Immature natural killer cell (primary cell): ENCODE data around the gene ZNF235. TPM values are rescaled to one million over a fixed set of nuclear protein-coding genes. Genes with fewer than 3 reads are reported as not detected.
"Not testable (repeated sequence)": the region's sequence is repeated elsewhere in the genome, so short reads cannot be mapped to it uniquely, and the experiment has no call there.

ENCODE experiments used
- DNase-seq, 3 donors: peaks; one replicate each; pipeline ENCODE4 v3.0.0; 2022; ENCODE audit warnings: mixed read lengths in 1 of 3
- H3K27ac Mint-ChIP-seq, 6 donors: one replicate each; pipeline ENCODE4 v1.8.0; 2020; ENCODE audit warnings: mixed read lengths in 6 of 6, mild to moderate bottlenecking in 5 of 6, inconsistent platforms in 4 of 6, moderate library complexity in 3 of 6
- H3K27me3 Mint-ChIP-seq, 3 donors: one replicate each; pipeline ENCODE4 v1.8.0; 2020 to 2021; ENCODE audit warnings: low read depth in 3 of 3, mild to moderate bottlenecking in 3 of 3, mixed read lengths in 3 of 3, moderate library complexity in 3 of 3, inconsistent platforms in 1 of 3
- H3K36me3 Mint-ChIP-seq, 3 donors: one replicate each; pipeline ENCODE4 v1.8.0; 2020; ENCODE audit warnings: mixed read lengths in 3 of 3, inconsistent platforms in 2 of 3, mild to moderate bottlenecking in 2 of 3
- H3K4me1 Mint-ChIP-seq, 2 donors: one replicate each; pipeline ENCODE4 v1.8.0; 2020; ENCODE audit warnings: inconsistent platforms in 2 of 2, mild to moderate bottlenecking in 2 of 2, mixed read lengths in 2 of 2, moderate library complexity in 1 of 2
- H3K4me3 Mint-ChIP-seq, 5 donors: one replicate each; pipeline ENCODE4 v1.8.0; 2020; ENCODE audit warnings: mild to moderate bottlenecking in 5 of 5, mixed read lengths in 5 of 5, inconsistent platforms in 3 of 5, moderate library complexity in 3 of 5
- H3K9me3 Mint-ChIP-seq, 6 donors: one replicate each; pipeline ENCODE4 v1.8.0; 2020; ENCODE audit warnings: mild to moderate bottlenecking in 6 of 6, mixed read lengths in 6 of 6, inconsistent platforms in 4 of 6, moderate library complexity in 3 of 6
- polyA plus RNA-seq, 3 donors: library from polyadenylated mRNA; unstranded; fragments of 300-500 nt; fragmentation: Illumina TruSeq; gene quantifications; one replicate each; pipeline ENCODE4 v1.2.3, GENCODE V29; 2021

The ZNF235 gene
- polyA plus RNA-seq, 3 donors from 2014 or later, result 1.3 to 1.8 (median 1.6) TPM

DNA sequence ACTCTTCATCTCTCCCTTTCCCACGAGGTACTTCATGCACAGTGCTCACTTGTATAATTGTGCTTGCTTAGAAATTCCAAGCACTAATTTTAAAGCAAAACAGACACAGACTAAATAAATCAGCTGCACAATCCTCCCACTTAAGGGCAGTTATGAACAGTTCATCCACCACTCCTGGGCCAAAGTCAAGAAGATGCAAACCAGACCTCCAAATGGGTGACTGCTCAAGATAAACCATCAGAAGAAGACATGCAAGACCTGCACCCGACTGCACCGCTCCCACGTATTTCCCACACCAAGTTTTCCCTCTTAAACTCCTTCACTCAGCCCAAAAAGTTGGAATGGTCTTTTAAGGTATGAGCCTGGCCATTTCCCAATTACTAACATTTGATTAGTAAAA lies 19.9 kb downstream of the ZNF235 start:
- Mint-ChIP-seq H3K4me3 (no peak overlapping the region), H3K9me3 (peaks cover 56 to 97% (median 91%) of the 10 kb centered on the region in 6 donors), H3K4me1 (no peaks in the 10 kb centered on the region), H3K27ac (no peak overlapping the region), H3K27me3 (peaks cover 0 to 9% (median 0%) of the 10 kb centered on the region in 3 donors), H3K36me3 (peaks cover 43 to 58% (median 56%) of the 10 kb centered on the region in 3 donors)
- DNase-seq, result no peak

DNA sequence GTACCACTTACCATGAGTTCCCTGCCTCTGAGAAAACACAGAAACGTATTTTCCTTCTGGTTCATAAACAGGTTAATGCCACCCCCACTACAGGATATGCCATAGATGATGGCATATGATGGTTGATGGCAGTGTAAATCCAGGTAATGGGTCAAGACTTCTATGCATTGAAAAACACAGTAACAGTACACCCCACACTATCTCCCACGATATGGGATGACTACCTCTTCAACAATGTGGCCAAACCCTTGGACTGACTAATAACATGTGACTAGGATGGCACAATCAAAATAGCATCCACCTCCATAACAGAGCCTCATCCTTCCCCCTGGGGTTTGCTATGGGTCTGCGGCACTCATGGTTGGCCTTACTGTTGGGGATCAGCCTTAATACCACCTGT lies 22.0 kb downstream of the ZNF235 start:
- peaks cover 0 to 4% (median 3%) of the 10 kb centered on the region in 3 donors for H3K27me3 Mint-ChIP-seq
- peaks cover 51 to 97% (median 89%) of the 10 kb centered on the region in 6 donors for H3K9me3 Mint-ChIP-seq
- no peak for DNase-seq
- H3K4me3 Mint-ChIP-seq, result no peak overlapping the region
- no peaks in the 10 kb centered on the region for H3K4me1 Mint-ChIP-seq
- no peak overlapping the region for H3K27ac Mint-ChIP-seq
- peaks cover 33 to 47% (median 46%) of the 10 kb centered on the region in 3 donors for H3K36me3 Mint-ChIP-seq

GRCh38 chr19:44280916-44281315 lies 23.9 kb downstream of the ZNF235 start:
- Mint-ChIP-seq H3K27ac (no peak overlapping the region), H3K4me1 (no peaks in the 10 kb centered on the region), H3K4me3 (no peak overlapping the region), H3K27me3 (peaks cover 0 to 4% (median 3%) of the 10 kb centered on the region in 3 donors), H3K36me3 (peaks cover 33 to 45% (median 42%) of the 10 kb centered on the region in 3 donors), H3K9me3 (peaks cover 47 to 97% (median 84%) of the 10 kb centered on the region in 6 donors)
- no peak for DNase-seq

- Mint-ChIP-seq H3K27ac (no peak overlapping the region), H3K36me3 (peaks cover 50 to 58% (median 51%) of the 10 kb centered on the region in 3 donors), H3K9me3 (peaks cover 46 to 97% (median 84%) of the 10 kb centered on the region in 6 donors), H3K4me1 (no peaks in the 10 kb centered on the region), H3K27me3 (peaks cover 0 to 3% (median 2%) of the 10 kb centered on the region in 3 donors), H3K4me3 (no peak overlapping the region)
- no peak for DNase-seq
Observed at GRCh38 chr19:44278181-44278690, 26.6 kb downstream of the ZNF235 start.

DNA sequence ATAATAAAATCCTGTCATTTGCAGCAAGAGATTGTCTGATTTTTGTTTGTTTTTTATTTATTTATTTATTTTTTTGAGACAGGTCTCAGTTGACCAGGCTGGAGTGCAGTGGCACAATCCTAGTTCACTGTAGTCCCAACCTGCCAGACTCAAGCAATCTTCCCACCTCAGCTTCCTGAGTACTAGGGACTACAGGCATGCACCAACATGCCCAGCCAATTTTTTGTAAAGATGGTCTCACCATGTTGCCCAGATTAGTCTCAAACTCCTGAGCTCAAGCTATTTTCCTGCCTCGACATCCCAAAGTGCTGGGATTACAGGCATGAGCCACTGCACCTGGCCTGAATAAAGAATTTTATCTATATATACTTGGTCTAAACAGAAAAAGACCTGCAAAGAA lies 27.5 kb downstream of the ZNF235 start:
- DNase-seq, result no peak
- H3K4me1 Mint-ChIP-seq, result no peaks in the 10 kb centered on the region
- H3K9me3 Mint-ChIP-seq, result peaks cover 47 to 97% (median 83%) of the 10 kb centered on the region in 6 donors
- peaks cover 0 to 3% (median 2%) of the 10 kb centered on the region in 3 donors for H3K27me3 Mint-ChIP-seq
- H3K27ac Mint-ChIP-seq, result no peak overlapping the region
- H3K36me3 Mint-ChIP-seq, result peaks cover 52 to 59% (median 58%) of the 10 kb centered on the region in 3 donors
- H3K4me3 Mint-ChIP-seq, result no peak overlapping the region

GRCh38 chr19:44260695-44261446 lies 44.0 kb downstream of the ZNF235 start:
- peaks cover 10 to 27% (median 19%) of the 10 kb centered on the region in 3 donors for H3K36me3 Mint-ChIP-seq
- H3K4me3 Mint-ChIP-seq, result peak overlapping the region in 4 of 5 donors; percentile 51 to 82 (median 70)
- H3K4me1 Mint-ChIP-seq, result peaks cover 10 to 11% of the 10 kb centered on the region in 2 donors
- no peak for DNase-seq
- peaks cover 0 to 4% (median 0%) of the 10 kb centered on the region in 3 donors for H3K27me3 Mint-ChIP-seq
- H3K9me3 Mint-ChIP-seq, result peaks cover 36 to 90% (median 70%) of the 10 kb centered on the region in 6 donors
- H3K27ac Mint-ChIP-seq, result no peak overlapping the region

GRCh38 chr19:44260343-44260681 lies 44.5 kb downstream of the ZNF235 start:
- Mint-ChIP-seq H3K4me1 (peaks cover 10 to 11% of the 10 kb centered on the region in 2 donors), H3K9me3 (peaks cover 42 to 90% (median 72%) of the 10 kb centered on the region in 6 donors), H3K4me3 (peak overlapping the region; percentile 51 to 82 (median 63)), H3K27ac (no peak overlapping the region), H3K36me3 (peaks cover 15 to 27% (median 21%) of the 10 kb centered on the region in 3 donors), H3K27me3 (peaks cover 0 to 4% (median 0%) of the 10 kb centered on the region in 3 donors)
- no peak for DNase-seq

DNA sequence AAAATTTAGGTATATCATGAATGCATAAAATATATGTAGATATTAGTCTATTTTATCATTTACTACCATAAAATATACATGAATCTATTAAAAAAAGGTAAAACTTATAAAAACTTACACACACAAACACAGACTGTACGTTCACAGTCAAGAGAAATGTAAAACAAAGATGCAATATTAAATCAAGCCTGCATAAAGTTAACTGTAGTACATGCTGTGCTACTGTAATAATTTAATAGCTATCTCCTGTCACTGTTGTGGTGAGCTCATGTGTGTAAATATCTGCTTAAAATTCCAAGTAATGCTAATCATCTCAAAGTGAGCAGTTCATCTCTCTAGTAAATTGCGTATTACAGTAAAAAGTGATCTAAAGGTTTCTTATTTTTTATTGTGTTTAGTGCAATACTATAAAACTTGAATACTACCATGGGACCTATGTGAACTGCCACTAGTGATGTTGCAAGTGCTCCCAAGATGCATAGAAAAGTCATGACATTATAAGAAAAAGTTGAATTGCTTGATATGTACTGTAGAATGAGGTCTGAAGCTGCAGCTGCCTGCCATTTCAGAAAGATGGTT lies 45.9 kb downstream of the ZNF235 start:
- Mint-ChIP-seq H3K4me3 (peak overlapping the region in 2 of 5 donors; percentile 6 to 51), H3K27ac (no peak overlapping the region), H3K27me3 (peaks cover 0 to 4% (median 0%) of the 10 kb centered on the region in 3 donors), H3K9me3 (peaks cover 53 to 90% (median 77%) of the 10 kb centered on the region in 6 donors), H3K4me1 (peaks cover 10 to 11% of the 10 kb centered on the region in 2 donors), H3K36me3 (peaks cover 20 to 37% (median 31%) of the 10 kb centered on the region in 3 donors)
- no peak for DNase-seq

DNA sequence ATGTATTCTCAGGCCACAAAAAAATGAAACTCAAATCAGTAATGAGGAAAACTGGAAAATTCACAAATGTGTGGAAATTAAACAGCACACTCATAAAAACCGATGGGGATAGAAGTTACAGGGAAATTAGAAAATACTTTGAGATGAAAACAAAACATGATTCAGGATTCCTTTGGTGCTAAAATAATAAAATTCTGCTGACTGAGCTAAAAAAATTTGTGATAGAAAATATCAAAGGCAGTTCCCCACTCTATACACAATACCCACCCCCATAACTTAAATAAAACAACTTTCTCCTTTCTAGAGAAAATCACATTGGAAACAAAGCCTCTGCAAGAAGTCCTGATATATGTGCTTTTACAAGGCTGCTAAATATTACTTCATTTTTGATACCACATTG lies 46.7 kb downstream of the ZNF235 start:
- H3K4me1 Mint-ChIP-seq, result peaks cover 10 to 11% of the 10 kb centered on the region in 2 donors
- H3K36me3 Mint-ChIP-seq, result peaks cover 22 to 42% (median 36%) of the 10 kb centered on the region in 3 donors
- H3K4me3 Mint-ChIP-seq, result no peak overlapping the region
- H3K27ac Mint-ChIP-seq, result no peak overlapping the region
- H3K9me3 Mint-ChIP-seq, result peaks cover 53 to 90% (median 82%) of the 10 kb centered on the region in 6 donors
- H3K27me3 Mint-ChIP-seq, result peaks cover 0 to 4% (median 0%) of the 10 kb centered on the region in 3 donors
- no peak for DNase-seq

DNA sequence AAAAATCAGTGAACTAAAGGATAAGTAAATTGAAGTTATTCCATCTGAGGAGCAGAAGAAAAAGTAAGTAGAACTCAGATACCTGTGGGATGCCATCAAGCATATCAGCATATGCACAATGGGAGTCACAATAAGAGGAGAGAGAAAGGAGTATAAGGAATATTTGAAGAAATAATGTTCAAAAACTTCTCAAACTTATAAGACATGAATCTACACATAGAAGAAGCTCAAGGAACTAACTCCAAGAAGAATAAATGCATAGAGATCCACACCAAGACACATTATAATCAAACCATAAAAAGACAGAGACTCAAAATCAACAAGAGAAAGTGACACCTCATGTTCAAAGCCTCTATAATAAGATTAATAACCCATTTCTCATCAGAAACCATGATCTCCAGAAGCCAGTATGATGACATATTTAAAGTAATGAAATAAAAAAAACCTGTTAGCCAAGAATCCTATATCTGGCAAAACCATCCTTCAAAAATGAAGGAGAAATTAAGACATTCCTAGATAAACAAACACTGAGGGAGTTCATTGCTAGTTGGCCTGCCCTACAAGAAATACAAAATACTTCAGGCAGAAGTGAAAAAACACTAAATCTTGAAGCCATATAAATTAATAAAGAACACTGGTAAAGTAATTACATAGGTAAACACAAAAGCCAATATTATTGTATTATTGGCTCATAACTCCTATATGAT lies 49.0 kb downstream of the ZNF235 start:
- H3K27ac Mint-ChIP-seq, result no peak overlapping the region
- H3K27me3 Mint-ChIP-seq, result peaks cover 0 to 2% (median 1%) of the 10 kb centered on the region in 3 donors
- no peak overlapping the region for H3K4me3 Mint-ChIP-seq
- H3K4me1 Mint-ChIP-seq, result peaks cover 10 to 11% of the 10 kb centered on the region in 2 donors
- peaks cover 59 to 97% (median 88%) of the 10 kb centered on the region in 6 donors for H3K9me3 Mint-ChIP-seq
- no peak for DNase-seq
- peaks cover 32 to 57% (median 50%) of the 10 kb centered on the region in 3 donors for H3K36me3 Mint-ChIP-seq

GRCh38 chr19:44254496-44254895 lies 50.3 kb downstream of the ZNF235 start:
- Mint-ChIP-seq H3K36me3 (peaks cover 38 to 63% (median 59%) of the 10 kb centered on the region in 3 donors), H3K9me3 (peaks cover 69 to 99% (median 91%) of the 10 kb centered on the region in 6 donors), H3K27ac (no peak overlapping the region), H3K27me3 (peaks cover 0 to 2% (median 1%) of the 10 kb centered on the region in 3 donors), H3K4me1 (no peaks in the 10 kb centered on the region), H3K4me3 (no peak overlapping the region)
- DNase-seq, result no peak

GRCh38 chr19:44253392-44253791 lies 51.4 kb downstream of the ZNF235 start:
- H3K4me1 Mint-ChIP-seq, DNase-seq, H3K27ac Mint-ChIP-seq, H3K4me3 Mint-ChIP-seq, H3K27me3 Mint-ChIP-seq: not testable (repeated sequence)
- Mint-ChIP-seq H3K9me3 (peaks cover 70 to 100% (median 94%) of the 10 kb centered on the region in 6 donors), H3K36me3 (peaks cover 35 to 70% (median 63%) of the 10 kb centered on the region in 3 donors)

DNA sequence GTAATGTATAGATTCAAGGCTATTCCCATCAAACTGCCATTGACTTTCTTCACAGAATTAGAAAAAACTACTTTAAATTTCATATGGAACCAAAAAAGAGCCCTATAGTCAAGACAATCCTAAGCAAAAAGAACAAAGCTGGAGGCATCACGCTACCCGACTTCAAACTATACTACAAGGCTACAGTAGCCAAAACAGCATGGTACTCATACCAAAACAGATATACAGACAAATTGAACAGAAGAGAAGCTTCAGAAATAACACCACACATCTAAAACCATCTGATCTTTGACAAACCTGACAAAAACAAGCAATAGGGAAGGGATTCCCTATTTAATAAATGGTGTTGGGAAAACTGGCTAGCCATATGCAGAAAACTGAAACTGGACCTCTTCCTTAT lies 52.5 kb downstream of the ZNF235 start:
- not testable (repeated sequence) for H3K4me3 Mint-ChIP-seq, H3K4me1 Mint-ChIP-seq, H3K27me3 Mint-ChIP-seq, H3K27ac Mint-ChIP-seq, DNase-seq
- H3K9me3 Mint-ChIP-seq, result peaks cover 66 to 100% (median 91%) of the 10 kb centered on the region in 6 donors
- peaks cover 42 to 64% (median 62%) of the 10 kb centered on the region in 3 donors for H3K36me3 Mint-ChIP-seq
